Activated T-helper 2 cell treated with anti-CD3 and anti-CD28 coated beads, Interferon-gamma antibody, Interleukin-2, Interleukin-4, amounts not matched to agents 10 μg/mL and 5 μg/mL and 100 μg/mL, durations not matched to agents 14 hours and 24 hours and 36 hours (primary cell): ENCODE measurements around the gene UBE3B. TPM values are rescaled to one million over a fixed set of nuclear protein-coding genes. Genes with fewer than 3 reads are reported as not detected.
A peak's percentile ranks its signal among the peaks of the same experiment; 100 is the strongest.

Source experiments
- DNase-seq: peaks from one replicate; pipeline ENCODE4 v3.0.0; 2021; ENCODE audit warnings: low spot score
- H3K27ac Mint-ChIP-seq: one replicate; pipeline ENCODE4 v1.8.0; 2021; ENCODE audit warnings: mixed read lengths
- H3K27me3 Mint-ChIP-seq: one replicate; pipeline ENCODE4 v1.8.0; 2021; ENCODE audit warnings: low read depth, mixed read lengths
- H3K36me3 Mint-ChIP-seq: one replicate; pipeline ENCODE4 v1.8.0; 2021; ENCODE audit warnings: low read depth, mixed read lengths
- H3K4me1 Mint-ChIP-seq: one replicate; pipeline ENCODE4 v1.8.0; 2021; ENCODE audit warnings: low read depth, mixed read lengths
- H3K4me3 Mint-ChIP-seq: one replicate; pipeline ENCODE4 v1.8.0; 2021; ENCODE audit warnings: low read depth, mild to moderate bottlenecking, moderate library complexity, mixed read lengths
- H3K9me3 Mint-ChIP-seq: one replicate; pipeline ENCODE4 v1.8.0; 2021; ENCODE audit warnings: mixed read lengths
- intact Hi-C: fragments of 100-400 bp; cut with micrococcal nuclease; formaldehyde crosslinking; loops from one replicate; pipeline ENCODE4 v1.15.1; 2023
- total RNA-seq: library from RNA; stranded (reverse); gene quantifications from 2 replicates; pipeline ENCODE4 v1.2.3, GENCODE V29; 2022

UBE3B gene
- total RNA-seq, 1 donor from 2014 or later: 30.6 TPM

DNA sequence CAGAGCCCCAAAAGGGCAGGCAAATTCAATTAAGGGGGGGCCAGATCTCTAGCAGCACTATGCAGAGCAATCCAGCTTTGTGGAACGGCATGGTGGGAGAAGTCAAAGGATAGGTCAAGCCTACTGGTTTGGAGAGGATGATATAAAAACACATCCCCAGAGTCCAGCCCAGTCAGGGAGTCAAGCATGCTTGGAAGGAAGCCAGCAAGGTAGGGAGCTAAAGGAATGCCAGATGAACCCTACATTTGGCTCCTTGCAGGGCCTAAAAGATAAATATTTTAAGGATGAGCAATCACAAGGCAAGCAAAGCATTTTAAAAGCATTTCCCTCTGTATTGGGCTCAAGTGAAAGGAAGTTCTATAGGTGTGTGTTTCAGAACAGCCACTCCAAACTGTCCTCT, 21.7 kb upstream of the UBE3B start:
- Mint-ChIP-seq H3K36me3 (peaks cover 67% of the 10 kb centered on the region), H3K9me3 (no peaks in the 10 kb centered on the region), H3K4me3 (no peak overlapping the region), H3K4me1 (peaks cover 11% of the 10 kb centered on the region), H3K27me3 (no peaks in the 10 kb centered on the region), H3K27ac (no peak overlapping the region)
- intact Hi-C loops: no loop called here
- DNase-seq: no peak

DNA sequence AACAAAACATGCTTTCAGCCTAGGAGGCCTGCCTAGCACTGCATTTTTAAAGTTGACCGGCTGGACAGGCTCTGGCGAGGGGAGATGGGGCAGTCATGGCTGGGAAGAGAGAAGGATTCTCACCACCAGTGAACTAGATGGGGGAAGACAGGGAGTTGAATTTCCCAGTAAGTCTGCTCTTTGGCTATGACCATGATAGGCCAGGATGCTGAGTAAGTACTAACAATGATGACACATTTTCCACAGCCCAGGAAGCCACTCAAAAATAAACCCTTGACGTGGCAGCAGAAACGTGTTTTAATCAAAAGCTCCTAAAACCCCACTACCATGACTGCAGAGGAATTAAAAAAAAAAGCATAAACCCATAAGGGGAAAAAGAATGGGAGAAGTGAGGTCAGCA, 19.3 kb upstream of the UBE3B start:
- DNase-seq: no peak
- peak overlapping the region; percentile 85 for H3K27ac Mint-ChIP-seq
- no peak overlapping the region for H3K4me3 Mint-ChIP-seq

DNA sequence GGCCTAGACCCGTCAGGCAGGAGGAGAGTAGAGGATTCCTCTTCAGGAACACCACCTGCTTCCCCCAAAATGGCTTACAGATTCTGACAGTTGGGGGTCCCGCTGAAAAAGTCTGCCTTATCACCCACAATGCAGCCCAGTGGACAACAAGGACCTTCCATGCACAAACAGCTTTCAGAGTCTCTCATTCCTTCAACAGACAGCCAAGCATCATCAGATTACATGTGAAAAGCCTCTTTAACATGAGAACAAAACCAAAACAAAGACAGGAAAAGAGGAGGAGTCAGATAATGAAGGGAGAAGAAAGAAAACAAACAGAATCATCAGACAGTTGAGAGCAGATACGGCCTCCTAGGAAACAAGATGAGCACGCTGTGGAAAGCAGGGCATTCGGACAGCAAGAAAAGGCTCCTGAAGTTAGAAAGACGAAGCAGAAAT, 18.6 kb upstream of the UBE3B start:
- Mint-ChIP-seq H3K4me3 (no peak overlapping the region), H3K27ac (peak overlapping the region; percentile 63), H3K27me3 (no peaks in the 10 kb centered on the region), H3K9me3 (no peaks in the 10 kb centered on the region), H3K4me1 (peaks cover 28% of the 10 kb centered on the region), H3K36me3 (peaks cover 60% of the 10 kb centered on the region)
- DNase-seq: no peak
- intact Hi-C loops: no loop called here

More for the DNA sequence above, 19.3 kb upstream of the UBE3B start:
- intact Hi-C loops: no loop called here
- Mint-ChIP-seq H3K36me3 (peaks cover 58% of the 10 kb centered on the region), H3K4me1 (peaks cover 21% of the 10 kb centered on the region), H3K9me3 (no peaks in the 10 kb centered on the region), H3K27me3 (no peaks in the 10 kb centered on the region)

DNA sequence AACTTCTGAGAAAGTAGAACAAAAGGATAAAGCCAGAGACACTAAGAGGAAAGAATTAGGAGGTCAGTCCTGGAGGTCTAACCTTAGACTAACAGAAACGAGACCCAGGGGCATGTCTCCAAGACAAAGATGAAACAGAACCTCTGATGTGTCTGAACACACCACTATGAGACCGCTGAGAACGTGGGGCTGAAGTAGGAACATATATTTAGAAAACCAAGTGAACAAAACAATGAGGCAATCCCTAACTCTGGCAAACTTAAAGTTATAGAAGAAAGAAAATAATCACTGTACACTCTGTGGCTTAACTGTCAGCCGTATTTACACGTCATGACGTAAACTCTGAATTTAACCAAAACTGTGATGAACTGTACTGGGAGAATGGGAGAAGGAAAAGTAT, 18.2 kb upstream of the UBE3B start:
- H3K27me3 Mint-ChIP-seq: no peaks in the 10 kb centered on the region
- peaks cover 33% of the 10 kb centered on the region for H3K4me1 Mint-ChIP-seq
- intact Hi-C loops: no loop called here

DNA sequence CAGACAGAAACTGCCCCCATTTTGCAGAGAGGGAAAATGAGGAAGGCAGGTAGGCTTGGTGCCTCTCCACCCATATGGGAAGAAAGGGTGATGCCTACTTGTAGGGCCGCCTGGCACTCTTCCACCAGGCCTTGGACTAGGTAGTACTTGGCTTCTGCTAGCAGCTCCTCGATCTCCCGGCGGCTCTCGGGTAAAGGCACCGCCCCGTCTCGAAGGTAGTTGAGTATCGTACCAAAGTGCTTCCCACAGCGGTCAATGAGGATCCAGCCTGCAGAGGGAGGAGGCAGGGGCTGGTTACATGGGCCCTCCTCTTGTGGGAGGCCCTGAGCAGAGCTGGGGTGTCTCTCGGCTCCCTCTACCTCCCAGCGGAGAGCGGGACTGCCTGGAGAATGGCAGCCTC, 16.9 kb upstream of the UBE3B start:
- Mint-ChIP-seq H3K4me3 (no peak overlapping the region), H3K4me1 (peaks cover 34% of the 10 kb centered on the region), H3K36me3 (peaks cover 51% of the 10 kb centered on the region)

More for the DNA sequence above, 18.2 kb upstream of the UBE3B start:
- Mint-ChIP-seq H3K27ac (peak overlapping the region; percentile 63), H3K4me3 (no peak overlapping the region), H3K9me3 (no peaks in the 10 kb centered on the region), H3K36me3 (peaks cover 56% of the 10 kb centered on the region)
- no peak for DNase-seq

DNA sequence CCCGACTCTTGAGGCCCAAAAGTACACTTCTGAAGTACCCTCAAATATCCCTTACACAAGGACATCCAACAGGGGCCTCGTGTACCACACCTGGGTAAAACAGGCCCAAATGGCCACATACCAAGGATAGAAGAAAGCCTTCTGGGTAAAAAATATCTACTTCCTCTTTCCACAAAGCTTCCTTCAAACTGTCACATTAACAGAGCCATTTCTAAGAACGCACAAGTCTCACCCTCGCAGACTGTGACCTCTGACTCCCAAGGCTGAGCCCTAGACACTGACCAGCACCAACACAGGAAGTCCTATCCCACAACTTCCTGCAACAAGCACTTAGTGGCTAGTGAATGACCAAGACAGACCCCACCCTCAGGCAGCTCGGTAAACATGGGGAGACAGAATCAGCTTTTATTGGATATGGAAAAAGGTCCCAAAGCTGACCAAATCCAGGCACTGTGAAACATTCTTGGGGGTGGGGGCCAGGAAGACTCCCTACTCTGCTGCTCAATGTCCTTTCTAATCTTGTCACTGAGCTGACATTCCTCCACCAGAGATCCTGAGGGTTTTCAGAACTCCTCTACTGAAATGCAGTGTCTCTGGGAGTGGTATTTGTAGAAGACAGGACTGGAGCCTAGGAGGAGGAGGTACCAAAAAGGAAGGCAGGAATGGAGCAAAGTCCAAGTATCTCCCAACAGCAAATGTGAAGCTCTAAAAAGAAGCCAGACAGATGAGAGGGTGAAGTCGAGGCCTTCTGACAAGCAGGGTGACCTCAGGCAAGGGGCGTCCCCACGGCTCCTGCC, 16.2 kb upstream of the UBE3B start:
- Mint-ChIP-seq H3K4me3 (no peak overlapping the region), H3K27ac (peak overlapping the region; percentile 59), H3K9me3 (no peaks in the 10 kb centered on the region), H3K27me3 (no peaks in the 10 kb centered on the region), H3K4me1 (peaks cover 34% of the 10 kb centered on the region), H3K36me3 (peaks cover 44% of the 10 kb centered on the region)
- DNase-seq: no peak
- intact Hi-C loops: no loop called here

More for the DNA sequence above, 16.9 kb upstream of the UBE3B start:
- intact Hi-C loops: no loop called here
- DNase-seq: no peak
- H3K27me3 Mint-ChIP-seq: no peaks in the 10 kb centered on the region
- no peaks in the 10 kb centered on the region for H3K9me3 Mint-ChIP-seq
- H3K27ac Mint-ChIP-seq: no peak overlapping the region

DNA sequence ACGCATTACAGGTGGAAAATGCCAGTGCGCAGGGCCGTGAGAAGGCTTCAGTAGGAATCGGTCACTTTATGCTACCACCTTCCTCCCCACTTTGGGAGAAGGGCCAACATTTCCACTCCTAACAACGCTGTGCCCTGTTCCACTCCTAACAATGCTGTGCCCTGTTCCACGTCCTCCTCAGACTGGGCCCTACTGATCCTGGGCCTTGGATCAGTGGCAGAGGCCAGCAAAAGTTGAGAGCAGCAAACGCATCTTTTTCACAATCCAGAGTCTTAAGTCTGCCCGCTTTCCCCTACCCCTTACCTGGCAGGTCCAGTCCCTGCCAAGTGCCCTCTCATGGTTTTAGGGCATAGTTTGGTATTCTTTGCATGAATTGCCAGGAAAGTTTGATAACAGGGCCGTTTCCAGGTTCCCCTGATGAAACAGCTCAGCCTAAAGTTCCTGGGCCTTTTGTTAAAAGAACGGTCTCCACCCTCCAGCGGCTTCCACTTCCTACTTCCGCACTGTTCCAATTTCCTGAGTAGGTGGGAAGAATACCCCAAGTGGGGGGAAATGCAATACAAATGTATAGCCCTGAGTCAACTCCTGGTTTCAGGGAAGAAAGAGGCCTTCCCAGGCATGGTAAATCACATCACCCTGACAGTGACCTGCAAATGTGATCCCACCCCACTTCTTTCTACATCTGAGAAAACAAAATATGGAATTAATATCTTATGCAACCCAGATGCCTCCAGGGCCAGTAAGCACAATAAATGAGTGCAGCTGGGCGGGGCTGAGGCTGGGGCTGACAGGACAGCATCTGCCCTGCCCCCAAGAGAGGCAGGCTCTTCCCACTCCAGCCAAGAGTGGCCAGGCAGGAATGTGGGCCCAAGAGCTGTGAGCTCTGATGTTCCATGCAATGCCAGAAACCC, 15.3 kb upstream of the UBE3B start:
- H3K36me3 Mint-ChIP-seq: peaks cover 36% of the 10 kb centered on the region
- H3K27ac Mint-ChIP-seq: no peak overlapping the region
- no peak overlapping the region for H3K4me3 Mint-ChIP-seq
- no peaks in the 10 kb centered on the region for H3K9me3 Mint-ChIP-seq
- no peak for DNase-seq
- intact Hi-C loops: no loop called here
- no peaks in the 10 kb centered on the region for H3K27me3 Mint-ChIP-seq
- H3K4me1 Mint-ChIP-seq: peaks cover 34% of the 10 kb centered on the region

DNA sequence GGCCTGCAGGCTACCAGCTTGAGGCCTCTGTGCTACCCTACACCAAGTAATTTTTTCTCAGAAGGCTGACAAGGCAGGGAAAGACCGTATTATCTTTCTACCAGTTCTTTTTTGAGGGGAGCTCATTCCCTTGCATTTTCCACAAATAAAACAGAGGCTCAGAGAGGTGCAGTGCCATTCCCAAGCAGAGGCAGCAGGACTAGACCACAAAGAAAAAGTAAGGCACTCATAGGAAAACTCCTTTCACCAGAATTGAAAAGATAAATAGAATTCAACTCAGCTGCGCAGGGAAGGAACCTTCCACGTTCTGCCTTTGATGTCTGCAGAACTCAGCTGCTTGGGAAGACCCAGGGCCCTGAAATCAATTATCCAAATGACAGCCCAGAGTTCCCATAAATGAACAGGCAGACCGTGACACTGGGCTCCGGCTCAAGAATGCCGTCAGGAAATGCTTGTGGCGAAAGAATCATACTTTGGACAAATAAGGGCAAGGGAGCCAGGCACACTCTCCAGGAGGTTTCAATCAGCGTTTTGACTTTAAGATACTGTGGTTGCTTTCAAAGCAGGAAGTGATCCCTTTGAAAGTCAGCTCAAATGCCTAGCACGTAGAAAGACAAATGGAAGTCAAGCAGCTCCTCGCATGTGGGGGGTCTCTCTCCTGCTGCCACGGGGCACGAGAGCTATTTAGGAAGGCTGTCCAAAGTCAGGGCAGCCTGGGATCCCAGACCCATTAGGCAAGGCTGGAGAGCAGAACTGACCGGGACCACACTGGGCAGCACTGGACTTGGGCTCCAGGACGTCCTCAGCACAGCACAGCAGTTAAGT, 14.4 kb upstream of the UBE3B start:
- H3K27me3 Mint-ChIP-seq: no peaks in the 10 kb centered on the region
- H3K4me1 Mint-ChIP-seq: peaks cover 32% of the 10 kb centered on the region
- H3K9me3 Mint-ChIP-seq: no peaks in the 10 kb centered on the region
- H3K4me3 Mint-ChIP-seq: no peak overlapping the region
- no peak for DNase-seq
- H3K27ac Mint-ChIP-seq: peak overlapping the region; percentile 30
- intact Hi-C loops: no loop called here
- peaks cover 30% of the 10 kb centered on the region for H3K36me3 Mint-ChIP-seq

DNA sequence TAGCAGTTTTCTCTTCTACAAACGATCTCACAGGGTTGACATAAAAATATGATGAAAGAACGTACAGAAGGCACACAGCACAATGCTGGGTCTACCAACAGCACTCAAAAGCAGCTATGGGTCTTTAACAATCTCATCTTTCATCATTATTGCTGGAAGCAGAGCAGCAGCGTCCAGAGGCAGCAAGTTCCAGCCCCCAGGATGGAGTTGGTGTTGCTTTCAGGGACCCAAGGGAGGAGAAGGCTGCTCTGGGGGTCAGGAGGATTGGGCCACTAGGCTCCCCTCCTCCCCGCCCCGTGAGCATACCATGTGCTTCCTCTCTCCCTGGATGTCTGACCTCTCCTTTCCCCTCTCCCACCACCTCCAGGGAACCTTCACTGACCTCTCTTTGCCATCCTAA, 13.7 kb upstream of the UBE3B start:
- Mint-ChIP-seq H3K27me3 (no peaks in the 10 kb centered on the region), H3K27ac (no peak overlapping the region), H3K4me1 (peaks cover 30% of the 10 kb centered on the region), H3K36me3 (peaks cover 31% of the 10 kb centered on the region), H3K4me3 (no peak overlapping the region), H3K9me3 (no peaks in the 10 kb centered on the region)
- intact Hi-C loops: no loop called here
- DNase-seq: no peak

DNA sequence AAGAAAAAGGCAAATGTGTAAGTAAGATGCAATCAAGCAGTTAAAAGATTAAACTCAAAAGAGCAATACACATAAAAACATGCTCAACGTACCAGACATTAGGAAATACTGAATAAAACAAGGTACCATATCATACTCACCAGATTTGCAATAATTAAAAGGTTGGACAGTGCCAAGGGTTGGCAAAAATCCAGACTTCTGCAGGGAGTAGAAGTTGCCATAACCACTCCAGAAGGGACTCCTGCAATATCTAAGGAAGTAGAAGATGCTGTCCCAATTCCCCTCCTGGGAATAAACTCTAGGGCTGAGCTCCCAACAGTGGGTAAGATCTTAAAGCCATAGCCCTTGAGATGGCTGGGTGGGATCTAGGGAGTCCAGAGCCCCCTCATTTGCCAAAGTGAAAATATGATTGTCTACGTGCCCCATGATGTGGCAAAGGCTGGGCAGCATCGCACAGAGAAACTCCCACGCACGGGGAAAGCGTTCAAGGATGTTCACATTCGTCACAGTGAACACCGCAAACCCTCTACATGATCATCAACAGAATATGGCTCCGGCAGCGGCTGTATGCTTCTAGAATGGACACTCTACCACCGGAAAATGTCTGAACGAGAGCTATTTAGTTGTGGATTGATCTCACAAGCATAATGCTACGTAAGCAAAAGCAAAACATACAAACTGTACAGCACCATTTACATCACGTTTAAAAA, 12.6 kb upstream of the UBE3B start:
- Mint-ChIP-seq H3K27ac (no peak overlapping the region), H3K9me3 (no peaks in the 10 kb centered on the region), H3K27me3 (no peaks in the 10 kb centered on the region), H3K4me3 (no peak overlapping the region), H3K4me1 (peaks cover 24% of the 10 kb centered on the region), H3K36me3 (peaks cover 31% of the 10 kb centered on the region)
- intact Hi-C loops: no loop called here
- DNase-seq: no peak

DNA sequence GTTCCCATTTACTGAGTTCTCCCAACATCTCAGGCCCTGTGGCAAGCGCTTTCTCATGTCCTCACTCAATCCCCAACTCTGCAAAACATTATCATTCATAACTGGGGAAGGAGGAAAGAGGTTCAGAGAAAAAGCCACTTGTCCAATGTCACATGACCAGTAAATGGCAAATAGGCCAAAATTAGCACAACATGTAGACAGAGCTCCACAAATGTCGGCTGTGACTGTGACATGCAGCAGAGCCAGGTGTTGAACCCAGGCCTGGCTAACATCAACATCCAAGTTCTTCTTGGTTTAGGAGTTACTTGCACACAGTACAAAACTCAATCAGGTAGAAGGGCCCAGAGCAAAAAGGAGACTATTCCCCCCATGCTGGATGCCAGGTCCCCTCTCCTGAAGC, 11.1 kb upstream of the UBE3B start:
- peaks cover 19% of the 10 kb centered on the region for H3K4me1 Mint-ChIP-seq
- DNase-seq: no peak
- no peak overlapping the region for H3K27ac Mint-ChIP-seq
- H3K9me3 Mint-ChIP-seq: no peaks in the 10 kb centered on the region
- H3K4me3 Mint-ChIP-seq: no peak overlapping the region
- intact Hi-C loops: no loop called here
- no peaks in the 10 kb centered on the region for H3K27me3 Mint-ChIP-seq
- H3K36me3 Mint-ChIP-seq: peaks cover 34% of the 10 kb centered on the region

DNA sequence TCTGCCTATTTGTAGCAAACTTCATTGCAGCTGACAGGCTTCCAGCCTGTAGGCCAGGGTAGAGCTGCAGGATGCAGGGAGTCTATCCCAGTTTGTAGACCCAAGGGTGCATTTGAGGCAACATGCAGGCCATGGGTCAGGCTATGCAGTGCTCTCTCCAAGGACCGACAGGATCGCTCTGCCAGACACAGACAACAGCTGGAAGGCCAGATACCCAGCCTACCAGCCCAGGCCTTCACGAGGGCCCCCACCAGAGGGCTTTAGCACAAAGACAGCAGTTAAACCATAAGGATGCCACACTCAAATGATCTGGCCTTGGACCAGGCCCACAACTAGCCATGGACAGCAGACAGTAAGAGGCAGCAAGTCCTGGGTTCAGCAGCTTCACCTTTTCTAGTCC, 10.6 kb upstream of the UBE3B start:
- H3K4me3 Mint-ChIP-seq: no peak overlapping the region
- peaks cover 16% of the 10 kb centered on the region for H3K4me1 Mint-ChIP-seq
- H3K27me3 Mint-ChIP-seq: no peaks in the 10 kb centered on the region
- no peak overlapping the region for H3K27ac Mint-ChIP-seq
- no peaks in the 10 kb centered on the region for H3K9me3 Mint-ChIP-seq
- intact Hi-C loops: no loop called here
- DNase-seq: no peak
- H3K36me3 Mint-ChIP-seq: peaks cover 31% of the 10 kb centered on the region
